ENCODE data around the gene ZNF431.
"Not testable (repeated sequence)": the region's sequence is repeated elsewhere in the genome, so short reads cannot be mapped to it uniquely, and the experiment has no call there.

The ZNF431 gene

GRCh38 chr19:21141787-21142464 lies at the start of gene ZNF431:
ZNF431 (plus strand) TSS chr19:21142040; CDS start chr19:21142184, 144 bp downstream.
- peak; percentile 80 to 84 for DNase-seq

- DNase-seq = no peak
Measured at GRCh38 chr19:21092109-21092508, 49.7 kb upstream of the ZNF431 start.

GRCh38 chr19:21094347-21095025 lies 47.4 kb upstream of the ZNF431 start:
- no peak for DNase-seq

GRCh38 chr19:21098291-21098690 lies 43.5 kb upstream of the ZNF431 start:
- no peak for DNase-seq

GRCh38 chr19:21101521-21102242 lies 40.2 kb upstream of the ZNF431 start:
- DNase-seq = no peak

- no peak for DNase-seq
Measured at GRCh38 chr19:21109116-21109515, 32.7 kb upstream of the ZNF431 start.

GRCh38 chr19:21110183-21110582 lies 31.7 kb upstream of the ZNF431 start:
- no peak for DNase-seq

- no peak for DNase-seq
Measured at GRCh38 chr19:21115430-21115829, 26.4 kb upstream of the ZNF431 start.

GRCh38 chr19:21117041-21117907 lies 24.6 kb upstream of the ZNF431 start:
- no peak for DNase-seq

- DNase-seq = no peak
Measured at GRCh38 chr19:21126078-21126477, 15.8 kb upstream of the ZNF431 start.

- no peak for DNase-seq
Measured at GRCh38 chr19:21127001-21127400, 14.8 kb upstream of the ZNF431 start.

- DNase-seq = no peak
Measured at GRCh38 chr19:21127898-21128297, 13.9 kb upstream of the ZNF431 start.

- no peak for DNase-seq
Measured at GRCh38 chr19:21128901-21129698, 12.7 kb upstream of the ZNF431 start.

GRCh38 chr19:21130097-21130775 lies 11.6 kb upstream of the ZNF431 start:
- DNase-seq = no peak

GRCh38 chr19:21133633-21134032 lies 8.2 kb upstream of the ZNF431 start:
- no peak for DNase-seq

GRCh38 chr19:21134934-21135366 lies 6.9 kb upstream of the ZNF431 start:
- DNase-seq = no peak

- no peak for DNase-seq
Measured at GRCh38 chr19:21135433-21135832, 6.4 kb upstream of the ZNF431 start.

GRCh38 chr19:21138130-21138529 lies 3.7 kb upstream of the ZNF431 start:
- DNase-seq = no peak

- DNase-seq = not testable (repeated sequence)
Measured at GRCh38 chr19:21141006-21141405, 834 bp upstream of the ZNF431 start.

GRCh38 chr19:21143428-21143827 lies 1.6 kb downstream of the ZNF431 start:
- DNase-seq = no peak

GRCh38 chr19:21143854-21144253 lies 2.0 kb downstream of the ZNF431 start:
- DNase-seq = no peak
